Measurements from ENCODE around the gene RGSL1.

RGSL1 gene

GRCh38 chr1:182604175-182605164 is 154.5 kb downstream of the RGSL1 start, which contains the start of gene RGS16:
RGS16 (minus strand) TSS chr1:182604389; CDS start chr1:182604259, 130 bp downstream.
- Histone ChIP-seq H3K27ac (peak within 1 kb of the TSS in 20 of 21 experiments; percentile 3 to 86 (median 62)), H3K4me3 (peak within 1 kb of the TSS; percentile 30 to 63 (median 51))

DNA sequence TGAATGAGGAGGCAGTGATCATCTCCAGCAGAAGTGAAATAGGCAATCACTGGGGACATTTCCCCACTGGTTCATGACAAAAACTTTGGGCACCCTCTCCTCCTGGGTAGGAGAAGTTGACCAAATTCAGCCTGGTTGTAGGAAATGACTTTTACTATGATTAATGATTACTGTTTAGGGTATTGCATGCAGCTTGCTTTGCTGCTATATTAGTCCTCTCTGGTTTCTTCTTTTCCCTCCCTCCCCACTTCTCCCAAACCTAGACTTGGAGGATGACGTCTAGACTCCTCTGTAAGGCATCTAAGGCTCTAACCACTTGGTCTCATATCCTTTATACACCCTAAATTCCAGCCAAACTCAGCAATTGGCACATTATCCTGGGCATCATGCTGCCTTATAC is 157.6 kb downstream of the RGSL1 start:
- Histone ChIP-seq H3K4me3 (no peak overlapping the region), H3K27ac (no peak overlapping the region)

DNA sequence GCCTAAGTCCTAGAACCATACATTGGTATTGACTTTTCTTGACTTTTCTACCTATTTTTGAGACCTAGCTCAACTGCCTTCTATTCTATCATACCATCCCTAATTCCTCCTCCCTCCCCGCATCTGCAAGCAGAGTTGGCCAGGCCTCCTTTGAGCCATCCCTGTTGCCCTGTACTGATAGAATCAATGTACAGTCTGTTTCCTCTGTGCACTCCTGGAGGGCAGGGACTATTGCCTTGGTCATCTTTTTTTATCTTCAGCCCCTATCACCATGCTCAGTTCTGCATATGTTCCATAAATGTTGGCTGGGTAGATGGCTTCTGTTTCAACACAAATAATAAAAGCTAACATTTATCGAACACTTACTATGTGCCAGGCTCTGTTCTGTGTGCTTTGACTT is 158.3 kb downstream of the RGSL1 start:
- Histone ChIP-seq H3K27ac (no peak overlapping the region), H3K4me3 (no peak overlapping the region)

- H3K27ac ChIP-seq, result peak overlapping the region in 5 of 21 experiments; percentile 4 to 39 (median 32)
Observed at GRCh38 chr1:182608845-182609610, 159.1 kb downstream of the RGSL1 start.

More at GRCh38 chr1:182608845-182609610, 159.1 kb downstream of the RGSL1 start:
- no peak overlapping the region for H3K4me3 ChIP-seq
